CD4-positive, alpha-beta T cell treated with Interferon gamma for 1 hour (primary cell): Measurements from ENCODE around the gene RGL2.
"Not testable (repeated sequence)": the region's sequence is repeated elsewhere in the genome, so short reads cannot be mapped to it uniquely, and the experiment has no call there.

Source experiments
- DNase-seq: peaks from one replicate; pipeline ENCODE4 v3.0.0-alpha.2; 2020

RGL2 gene, protein sequence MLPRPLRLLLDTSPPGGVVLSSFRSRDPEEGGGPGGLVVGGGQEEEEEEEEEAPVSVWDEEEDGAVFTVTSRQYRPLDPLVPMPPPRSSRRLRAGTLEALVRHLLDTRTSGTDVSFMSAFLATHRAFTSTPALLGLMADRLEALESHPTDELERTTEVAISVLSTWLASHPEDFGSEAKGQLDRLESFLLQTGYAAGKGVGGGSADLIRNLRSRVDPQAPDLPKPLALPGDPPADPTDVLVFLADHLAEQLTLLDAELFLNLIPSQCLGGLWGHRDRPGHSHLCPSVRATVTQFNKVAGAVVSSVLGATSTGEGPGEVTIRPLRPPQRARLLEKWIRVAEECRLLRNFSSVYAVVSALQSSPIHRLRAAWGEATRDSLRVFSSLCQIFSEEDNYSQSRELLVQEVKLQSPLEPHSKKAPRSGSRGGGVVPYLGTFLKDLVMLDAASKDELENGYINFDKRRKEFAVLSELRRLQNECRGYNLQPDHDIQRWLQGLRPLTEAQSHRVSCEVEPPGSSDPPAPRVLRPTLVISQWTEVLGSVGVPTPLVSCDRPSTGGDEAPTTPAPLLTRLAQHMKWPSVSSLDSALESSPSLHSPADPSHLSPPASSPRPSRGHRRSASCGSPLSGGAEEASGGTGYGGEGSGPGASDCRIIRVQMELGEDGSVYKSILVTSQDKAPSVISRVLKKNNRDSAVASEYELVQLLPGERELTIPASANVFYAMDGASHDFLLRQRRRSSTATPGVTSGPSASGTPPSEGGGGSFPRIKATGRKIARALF

GRCh38 chr6:33298773-33299236 is at the start of gene RGL2:
Gene RGL2, minus strand, starts transcription at chr6:33298942. Its CDS starts 332 bp downstream, at chr6:33298610.
- DNase-seq, result peak; percentile 73

GRCh38 chr6:33347816-33348215 is 49.1 kb upstream of the RGL2 start:
- no peak for DNase-seq

- not testable (repeated sequence) for DNase-seq
Measured at GRCh38 chr6:33346972-33347371, 48.2 kb upstream of the RGL2 start.

- DNase-seq, result peak; percentile 76
Measured at GRCh38 chr6:33344701-33345697, 46.3 kb upstream of the RGL2 start.

DNA sequence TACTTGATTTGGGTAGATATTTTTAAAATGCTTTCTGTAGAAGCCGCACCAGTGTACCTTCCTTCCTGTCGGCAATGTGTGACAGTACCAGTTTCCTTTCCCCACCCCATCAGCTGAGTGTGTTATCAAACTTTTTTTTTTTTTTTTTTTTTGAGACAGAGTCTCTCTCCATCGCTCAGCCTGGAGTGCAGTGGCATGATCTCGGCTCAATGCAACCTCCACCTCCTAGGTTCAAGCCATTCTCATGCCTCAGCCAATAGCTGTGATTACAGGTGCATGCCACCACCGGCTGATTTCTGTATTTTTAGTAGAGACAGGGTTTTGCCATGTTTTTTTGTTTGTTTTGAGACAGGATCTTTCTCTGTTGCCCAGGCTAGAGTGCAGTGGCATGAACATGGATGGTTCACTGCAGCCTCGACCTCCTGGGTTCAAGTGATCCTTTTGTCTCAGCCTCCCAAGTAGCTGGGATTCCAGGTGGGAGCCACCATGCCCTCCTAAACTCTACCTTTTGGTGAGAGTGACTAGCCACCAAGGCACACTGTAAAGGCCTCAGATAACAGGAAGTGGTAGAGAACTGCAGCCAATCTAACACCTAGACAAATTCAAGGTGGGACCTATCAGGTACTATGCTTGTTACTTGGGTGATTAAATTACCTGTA is 45.3 kb upstream of the RGL2 start:
- DNase-seq, result peak; percentile 83

GRCh38 chr6:33343606-33343952 is 44.8 kb upstream of the RGL2 start:
- not testable (repeated sequence) for DNase-seq

- DNase-seq, result no peak
Measured at GRCh38 chr6:33339193-33339592, 40.5 kb upstream of the RGL2 start.

GRCh38 chr6:33336495-33336894 is 37.8 kb upstream of the RGL2 start:
- DNase-seq, result no peak

- DNase-seq, result no peak
Measured at GRCh38 chr6:33335916-33336315, 37.2 kb upstream of the RGL2 start.

GRCh38 chr6:33333666-33334065 is 34.9 kb upstream of the RGL2 start:
- no peak for DNase-seq

DNA sequence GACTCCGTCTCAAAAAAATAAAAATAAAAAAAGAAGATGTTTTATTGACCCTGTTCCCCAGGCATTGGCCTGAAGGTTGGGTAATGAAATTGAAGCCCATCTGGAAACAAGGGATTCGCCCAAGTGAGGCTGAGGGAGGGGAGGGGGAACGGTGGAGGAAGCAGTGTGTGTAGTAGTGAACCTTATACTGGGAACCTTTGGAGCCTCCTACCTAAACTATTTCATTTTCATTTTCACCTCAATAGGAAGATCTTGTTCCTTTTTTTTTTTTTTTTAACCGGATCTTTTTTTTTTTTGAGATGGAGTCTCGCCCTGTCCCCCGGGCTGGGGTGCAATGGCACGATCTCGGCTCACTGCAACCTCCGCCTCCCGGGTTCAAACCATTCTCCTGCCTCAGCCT is 32.0 kb upstream of the RGL2 start:
- DNase-seq, result no peak

DNA sequence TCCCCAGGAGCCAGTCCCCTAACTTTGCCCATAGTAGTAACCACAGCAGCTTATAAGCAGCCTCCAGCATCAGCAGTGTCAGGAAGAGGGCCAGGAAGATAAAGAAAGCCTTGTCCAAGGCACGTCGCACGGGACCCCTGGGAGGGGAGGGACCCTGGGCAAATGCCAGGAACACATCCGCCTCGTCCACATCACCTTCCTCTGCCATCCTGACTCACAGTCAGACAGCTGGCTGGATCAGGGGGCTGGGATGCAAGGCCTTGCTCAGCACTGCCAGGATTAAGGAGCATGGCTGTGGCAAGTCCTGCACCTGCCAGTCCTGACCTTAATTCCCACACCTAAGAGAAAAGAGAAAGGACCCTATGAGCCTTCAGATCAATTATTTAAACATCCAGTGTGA is 30.3 kb upstream of the RGL2 start:
- DNase-seq, result no peak

GRCh38 chr6:33324125-33324524 is 25.4 kb upstream of the RGL2 start:
- DNase-seq, result no peak

DNA sequence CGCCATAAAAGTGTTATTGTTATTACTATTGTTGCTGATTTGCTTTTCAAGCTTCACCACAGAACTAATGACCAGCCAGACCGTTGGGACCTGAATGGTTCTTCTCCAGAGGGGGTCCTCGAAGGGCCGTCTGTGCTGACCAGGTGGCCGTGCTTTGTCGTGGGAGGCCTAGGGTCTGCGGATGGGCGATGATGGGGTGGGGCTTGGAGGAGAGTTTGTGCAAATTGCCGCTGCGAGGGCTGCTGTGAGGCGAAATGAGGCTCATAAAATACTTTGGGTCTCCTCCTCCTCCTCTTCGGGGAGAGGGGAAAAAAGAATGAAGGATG is 24.8 kb upstream of the RGL2 start:
- no peak for DNase-seq

DNA sequence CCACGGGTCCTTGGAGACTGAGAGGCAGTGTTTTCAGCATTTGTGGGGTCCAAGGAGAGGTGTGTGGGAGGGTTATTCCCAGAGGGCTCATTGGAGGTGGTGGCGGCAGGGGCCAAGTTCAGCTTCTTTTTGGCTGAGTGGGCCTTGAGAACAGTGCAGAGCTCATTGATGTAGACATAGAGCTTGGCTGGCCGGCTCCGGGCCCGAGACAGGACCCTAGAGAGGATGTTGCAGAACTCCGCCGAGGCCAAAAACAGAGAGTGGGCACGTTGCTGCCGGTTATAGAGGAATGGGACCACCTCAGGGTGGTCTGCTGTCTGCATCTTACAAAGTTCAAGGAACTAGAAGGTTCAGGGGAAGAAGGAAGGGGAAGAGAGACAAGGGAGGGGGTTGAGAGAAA is 22.5 kb upstream of the RGL2 start:
- DNase-seq, result no peak

DNA sequence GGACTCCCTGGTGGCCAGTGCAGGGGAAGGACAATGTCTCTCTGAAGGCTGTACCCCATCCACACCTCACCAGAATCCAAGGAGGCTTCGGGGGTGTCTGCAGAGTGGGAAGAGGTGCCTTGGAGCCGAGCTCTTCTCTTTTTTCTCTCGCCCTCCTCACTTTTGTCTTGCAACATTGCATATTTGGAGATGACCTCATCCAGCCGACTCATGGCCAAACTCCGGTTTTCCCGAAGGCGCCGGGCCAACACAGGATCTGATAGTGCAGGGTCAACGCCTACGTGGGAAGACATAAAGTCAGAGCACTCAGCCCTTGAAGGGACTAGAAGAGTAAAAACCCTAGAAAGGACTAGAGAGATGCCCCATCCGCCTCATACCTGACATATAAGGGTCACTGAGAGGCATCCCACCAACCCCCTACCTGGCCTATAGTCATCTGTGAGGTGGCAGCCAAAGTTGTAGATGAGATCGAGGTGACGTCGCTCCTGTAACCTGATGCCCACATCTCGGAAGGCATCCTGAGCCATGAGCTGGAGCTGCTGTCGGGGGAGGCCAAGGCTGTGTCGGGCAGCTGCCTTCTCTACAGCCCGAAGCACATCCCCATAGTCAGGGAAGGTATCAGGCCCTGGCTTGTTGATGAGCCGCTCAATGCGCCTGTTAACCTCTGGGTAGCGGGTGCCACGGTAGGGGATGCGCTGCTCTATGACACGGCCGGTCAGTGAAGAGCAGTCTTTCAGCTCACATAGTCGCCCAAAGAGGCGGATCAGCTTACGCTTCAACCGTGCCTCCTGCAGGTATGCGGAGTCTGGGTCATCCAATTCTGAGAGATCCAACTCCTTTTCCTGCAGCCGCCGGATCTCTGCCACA is 21.8 kb upstream of the RGL2 start:
- no peak for DNase-seq

DNA sequence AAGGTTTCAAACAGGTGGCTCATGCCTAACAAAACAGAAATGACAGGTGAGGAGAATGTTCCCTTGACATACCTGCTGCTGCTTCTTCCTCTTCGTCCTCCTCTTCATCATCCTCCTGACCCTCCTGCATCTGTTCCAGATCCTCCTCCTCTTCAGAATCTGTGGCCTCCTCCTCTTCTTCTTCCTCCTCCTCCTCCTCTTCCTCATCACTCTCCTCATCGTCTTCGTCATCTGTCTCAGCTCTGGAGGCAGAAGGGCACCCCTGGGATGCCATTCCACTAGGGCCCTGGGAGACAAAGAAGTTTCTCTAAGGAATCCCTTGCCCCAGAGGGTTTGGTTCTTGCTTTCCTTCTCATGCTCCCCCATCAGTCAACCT is 21.2 kb upstream of the RGL2 start:
- no peak for DNase-seq

DNA sequence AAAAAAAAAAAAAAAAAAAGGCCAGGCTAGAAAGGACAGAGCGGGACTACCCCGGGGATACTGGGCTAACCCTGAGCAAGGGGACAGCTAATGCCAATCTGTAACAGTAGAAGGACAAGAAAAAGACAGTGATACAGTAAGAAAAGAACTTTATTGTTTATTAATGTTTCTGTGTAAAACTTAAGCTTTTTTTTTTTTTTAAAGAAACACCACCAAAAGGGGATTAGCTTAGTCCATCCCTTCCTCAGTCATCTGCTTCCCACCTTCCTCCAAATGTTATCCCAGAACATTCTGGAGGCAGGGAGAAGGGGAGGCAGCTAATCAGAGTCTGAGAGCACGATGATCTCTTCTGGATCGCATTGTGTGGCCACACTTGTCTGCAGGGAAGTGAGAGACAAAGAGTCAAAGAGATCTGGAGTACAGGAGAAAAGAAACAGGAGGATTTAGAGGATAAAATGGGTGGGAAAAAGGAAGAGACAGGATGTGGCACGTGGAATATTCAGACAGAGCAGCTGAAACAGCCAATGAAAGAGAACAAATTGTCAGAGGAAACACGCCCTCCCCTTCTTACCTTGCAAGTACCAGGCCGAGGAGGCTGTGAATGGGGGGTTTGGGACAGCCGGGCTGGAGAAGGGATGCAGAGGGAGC is 19.8 kb upstream of the RGL2 start:
- no peak for DNase-seq

DNA sequence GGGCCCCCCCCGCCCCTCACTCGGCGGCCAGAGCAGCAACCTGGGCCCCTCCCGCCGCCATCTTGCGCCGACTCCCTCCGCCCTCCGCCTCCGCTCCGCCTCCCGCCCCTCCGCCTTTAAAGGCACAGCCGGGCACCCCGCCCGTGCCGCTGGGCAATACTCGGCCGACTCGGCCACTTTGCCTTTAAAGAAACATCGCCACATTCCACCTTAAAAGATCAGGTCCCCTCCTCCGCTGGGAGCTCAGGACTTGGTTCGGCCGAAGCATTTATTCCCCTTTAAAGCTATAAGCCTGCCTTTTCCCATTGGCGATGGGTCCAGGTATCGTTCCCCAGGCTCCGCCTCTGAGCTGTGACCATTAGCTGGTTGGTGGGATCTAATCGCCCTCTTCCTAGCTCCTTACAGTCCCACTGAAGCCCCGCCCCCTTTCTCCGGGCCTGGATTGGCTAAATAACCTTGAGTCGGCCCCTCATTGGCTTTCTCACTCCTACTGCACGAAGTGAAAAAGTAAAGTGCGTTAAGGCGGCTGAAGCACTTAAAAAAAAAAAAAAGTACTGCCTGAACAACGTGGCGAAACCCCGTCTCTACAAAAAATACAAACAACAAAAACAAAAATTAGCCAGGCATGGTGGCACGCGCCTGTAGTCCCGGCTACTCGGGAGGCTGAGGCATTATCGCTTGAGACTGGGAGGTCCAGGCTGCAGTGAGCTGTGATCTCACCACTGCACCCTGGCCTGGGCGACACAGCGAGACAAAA is 19.1 kb upstream of the RGL2 start, which contains the start of gene ZBTB22:
TSS of gene ZBTB22 (minus strand) at position 76 of the 757 bp plus-strand sequence. CDS start 828 bp downstream, outside the sequence.
- DNase-seq, result peak; percentile 96

DNA sequence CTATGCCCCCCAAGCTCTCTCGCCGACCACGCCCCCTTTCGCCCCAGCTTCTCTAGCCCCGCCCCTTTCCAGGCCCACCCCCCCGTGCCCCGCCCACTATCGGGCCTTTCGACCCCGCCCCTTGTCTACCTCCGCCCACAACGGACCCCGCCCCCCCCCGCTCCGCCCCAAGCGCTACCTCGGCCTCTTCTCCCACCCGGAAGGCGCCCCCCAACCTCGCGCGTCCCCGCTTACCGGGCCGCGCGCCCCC is 18.6 kb upstream of the RGL2 start:
- DNase-seq, result no peak
